GM19238 (cell line): ENCODE data around the gene ATP2B2.
"Not testable (repeated sequence)": the region's sequence is repeated elsewhere in the genome, so short reads cannot be mapped to it uniquely, and the experiment has no call there.

Experiments used
- DNase-seq: peaks from one replicate; pipeline ENCODE4 v3.0.0; 2011; ENCODE audit warnings: low spot score; ENCODE audit not compliant: insufficient read length

Gene ATP2B2

DNA sequence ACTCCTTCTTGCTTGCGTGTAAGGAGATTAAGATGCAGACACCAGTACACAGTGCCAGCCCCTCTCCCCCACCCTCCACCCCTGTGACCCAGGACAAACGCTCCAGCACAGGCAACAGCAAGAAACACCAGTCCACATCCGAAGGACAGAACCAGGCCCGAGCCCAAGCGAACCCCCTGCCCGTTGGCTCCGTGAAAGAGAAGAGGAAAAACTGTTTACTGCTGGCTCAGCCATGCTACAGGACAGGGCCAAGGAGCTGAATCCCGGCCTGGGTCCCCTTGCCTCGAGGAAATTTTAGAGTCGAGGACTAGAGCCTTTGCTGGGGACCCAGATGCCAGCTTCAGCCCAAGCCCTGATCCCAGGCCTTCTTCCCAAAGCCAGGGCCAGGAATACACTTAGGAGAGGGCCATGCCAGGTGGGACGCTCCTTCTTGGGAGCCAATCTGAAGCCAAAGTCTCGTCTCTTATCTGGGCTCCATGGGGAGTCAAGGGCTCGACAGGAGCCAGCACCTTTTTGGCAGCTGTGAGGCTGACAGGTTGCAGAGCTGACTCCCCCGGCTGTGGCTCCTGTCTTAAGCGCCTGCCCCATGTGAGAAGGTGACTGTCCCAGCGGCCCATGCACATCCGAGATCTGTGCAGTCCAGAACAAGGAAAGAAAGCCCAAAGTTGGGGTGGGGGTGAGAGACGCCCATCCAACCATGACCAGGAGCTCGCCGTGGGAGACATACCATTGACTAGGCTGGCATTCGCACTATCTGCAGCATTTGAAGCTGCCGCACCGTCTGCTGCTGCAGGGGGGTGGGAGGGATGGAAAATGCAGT, 120.6 kb downstream of the ATP2B2 start:
- no peak for DNase-seq

DNA sequence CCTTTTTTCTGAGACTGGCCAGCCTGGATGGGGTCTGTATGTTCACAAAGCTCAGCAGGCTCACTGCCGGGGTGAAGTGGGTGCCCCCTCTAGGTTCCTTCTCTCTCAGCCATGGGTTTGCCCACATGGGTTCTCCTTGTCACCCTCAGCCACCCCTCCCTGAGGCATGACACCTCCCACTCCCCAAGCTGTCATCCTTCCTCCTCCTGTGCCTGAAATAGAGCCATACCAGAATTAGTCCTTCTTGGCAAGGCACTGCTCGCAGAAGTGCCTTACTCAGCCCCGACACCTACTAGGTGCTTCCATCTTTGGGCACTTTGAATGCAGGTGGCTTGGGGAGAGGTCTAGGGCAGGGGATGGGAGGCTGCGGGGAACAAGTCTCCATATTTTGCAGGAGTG, 121.5 kb downstream of the ATP2B2 start:
- no peak for DNase-seq

DNA sequence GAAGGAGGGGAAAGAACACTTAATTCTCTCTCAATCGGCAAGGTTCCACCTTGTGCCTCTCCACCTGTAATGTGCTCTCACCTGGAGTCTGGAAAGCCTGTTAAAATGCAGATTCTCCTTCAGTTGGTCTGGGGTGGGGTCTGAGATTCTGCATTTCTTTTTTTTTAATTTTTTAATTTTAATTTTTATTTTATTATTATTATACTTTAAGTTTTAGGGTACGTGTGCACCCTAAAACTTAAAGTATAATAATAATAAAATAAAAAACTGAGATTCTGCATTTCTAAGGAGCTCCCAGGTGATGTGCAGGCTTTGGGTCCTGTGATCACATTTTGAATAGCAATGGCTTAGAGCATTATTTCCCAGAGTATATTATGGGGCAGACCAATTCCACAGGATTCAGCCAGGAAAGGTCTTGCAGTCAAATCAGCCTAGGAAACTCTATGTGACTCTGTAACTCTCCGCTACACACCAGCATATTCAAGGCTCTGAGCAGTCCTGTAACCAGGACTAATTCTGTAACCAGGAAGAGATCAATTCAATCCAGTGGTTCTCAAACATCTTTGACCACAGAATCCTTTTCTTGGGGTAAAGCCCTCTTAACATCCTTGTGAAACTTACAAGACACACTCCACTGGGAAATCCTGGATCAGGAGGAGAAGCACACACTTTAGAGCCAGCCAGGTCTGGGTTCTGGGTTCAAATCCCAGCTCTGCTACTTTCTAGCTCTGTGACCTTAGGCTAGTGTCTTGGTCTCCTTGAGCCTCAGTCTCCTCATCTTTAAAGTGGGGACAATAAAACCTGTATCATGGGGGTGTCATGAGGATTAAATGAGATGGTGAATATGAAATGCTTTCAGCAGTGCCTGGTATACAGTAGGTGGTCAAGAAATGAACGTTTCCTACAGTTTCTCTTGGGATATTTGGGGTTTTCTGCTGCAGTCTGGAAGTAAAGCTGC, 122.2 kb downstream of the ATP2B2 start:
- DNase-seq: no peak

DNA sequence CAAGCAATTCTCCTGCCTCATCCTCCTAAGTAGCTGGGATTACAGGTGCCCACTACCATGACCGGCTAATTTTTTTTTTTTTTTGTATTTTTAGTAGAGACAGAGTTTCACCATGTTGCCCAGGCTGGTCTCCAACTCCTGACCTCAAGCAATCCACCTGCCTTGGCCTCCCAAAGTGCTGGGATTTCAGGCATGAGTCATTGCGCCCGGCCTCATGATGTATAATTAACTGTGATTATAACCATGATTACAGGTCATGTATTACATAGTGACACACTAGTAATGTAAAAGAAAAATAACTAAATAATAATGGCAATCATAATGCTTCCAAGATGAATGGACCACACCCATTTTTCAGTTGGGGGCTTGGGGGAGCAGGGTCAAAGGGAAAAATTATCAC, 122.9 kb downstream of the ATP2B2 start:
- not testable (repeated sequence) for DNase-seq

DNA sequence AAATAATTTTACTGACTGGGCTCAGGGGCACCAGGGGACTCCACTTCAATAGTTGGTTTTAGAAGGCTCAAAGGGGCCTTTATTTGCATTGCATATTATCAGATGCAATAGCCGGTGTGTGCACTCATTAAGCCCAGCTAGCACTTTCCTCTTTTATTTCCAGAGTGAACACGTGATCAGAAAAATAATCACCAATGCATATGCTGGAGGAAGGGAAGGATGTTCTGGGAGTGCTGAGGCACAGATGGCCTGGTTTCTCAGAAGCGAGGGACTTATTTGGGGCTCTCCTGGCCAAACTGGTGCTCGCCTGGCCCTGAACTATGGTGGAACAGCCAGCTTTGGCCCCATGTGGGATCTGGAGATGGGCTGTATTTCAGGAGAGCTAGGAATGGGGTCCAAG, 124.0 kb downstream of the ATP2B2 start:
- no peak for DNase-seq

DNA sequence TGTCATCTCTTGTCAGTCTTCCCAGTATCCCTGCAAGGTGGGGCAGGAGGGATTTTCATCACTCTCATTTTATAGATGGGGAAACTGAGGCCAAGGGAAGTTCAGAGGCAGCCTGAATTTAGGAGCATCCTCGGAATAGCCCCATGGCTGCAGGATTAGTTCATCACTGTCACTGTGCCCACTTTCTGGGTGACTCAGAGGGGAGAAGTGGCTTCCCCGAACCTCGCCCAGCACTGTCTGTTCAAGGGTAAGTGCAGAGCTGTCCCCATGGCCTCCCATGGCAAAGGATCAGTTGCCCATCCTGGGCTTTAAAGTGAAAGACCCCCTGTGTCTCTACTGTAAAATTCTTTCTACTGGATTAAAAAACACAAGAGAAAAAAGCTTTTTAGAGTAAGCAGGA, 124.5 kb downstream of the ATP2B2 start:
- DNase-seq: no peak

DNA sequence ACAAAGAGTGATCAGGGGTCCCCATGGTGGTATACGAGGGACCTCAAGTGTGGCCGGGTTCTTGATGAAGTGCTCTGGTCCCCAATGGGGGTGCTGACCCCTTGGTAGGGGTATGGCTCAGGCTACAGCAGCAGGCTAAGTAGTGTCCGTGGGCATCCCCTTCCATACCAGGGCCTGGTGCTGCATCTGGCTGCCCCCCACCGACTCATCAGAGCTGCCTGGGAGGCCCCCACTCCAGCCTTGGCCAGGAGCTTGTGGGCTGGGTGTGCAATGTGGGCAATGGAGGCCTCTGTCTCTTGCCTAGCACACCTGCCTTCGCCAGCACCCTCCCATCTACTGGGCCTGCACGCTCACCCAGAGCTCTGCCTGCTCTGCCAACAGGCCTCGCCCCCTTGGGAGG, 125.4 kb downstream of the ATP2B2 start:
- no peak for DNase-seq

DNA sequence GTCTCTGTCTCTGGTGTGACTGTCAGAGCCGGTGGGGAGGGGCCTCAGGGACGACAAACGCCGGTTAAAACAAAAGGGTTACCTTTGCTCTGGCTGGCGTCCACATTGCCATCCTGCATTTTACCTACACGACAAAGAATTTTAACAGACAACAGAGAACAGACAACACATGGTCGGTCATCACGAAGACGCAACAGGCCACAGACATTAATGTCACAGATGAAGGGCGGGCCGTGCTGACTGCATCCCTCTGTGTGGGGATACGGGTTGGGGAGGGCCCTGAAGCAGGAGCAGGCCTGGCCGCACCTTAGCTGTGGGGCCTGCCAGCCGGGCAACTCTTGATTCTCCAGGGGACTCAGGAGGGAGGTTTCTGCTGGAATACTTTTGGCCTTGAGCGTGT, 126.2 kb downstream of the ATP2B2 start:
- no peak for DNase-seq

DNA sequence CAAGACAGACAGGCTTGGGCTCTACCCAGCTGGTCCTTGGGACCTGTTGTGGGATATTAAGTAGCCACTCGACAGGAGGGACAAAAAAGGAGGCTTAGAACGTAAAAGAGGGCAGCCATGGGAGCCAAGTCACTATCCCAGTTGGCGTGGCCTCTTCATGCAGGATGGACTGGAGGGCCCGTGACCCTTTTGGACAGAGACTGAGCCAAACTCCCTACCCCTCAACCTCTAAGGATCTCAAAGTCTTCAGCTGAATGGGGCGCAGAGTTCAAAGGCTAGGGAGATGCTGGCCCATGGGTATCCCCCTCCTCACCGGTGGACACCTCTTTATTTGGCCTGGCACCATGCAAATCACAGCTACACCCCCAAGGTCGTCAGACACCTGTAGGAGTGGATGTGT, 126.6 kb downstream of the ATP2B2 start:
- DNase-seq: no peak

DNA sequence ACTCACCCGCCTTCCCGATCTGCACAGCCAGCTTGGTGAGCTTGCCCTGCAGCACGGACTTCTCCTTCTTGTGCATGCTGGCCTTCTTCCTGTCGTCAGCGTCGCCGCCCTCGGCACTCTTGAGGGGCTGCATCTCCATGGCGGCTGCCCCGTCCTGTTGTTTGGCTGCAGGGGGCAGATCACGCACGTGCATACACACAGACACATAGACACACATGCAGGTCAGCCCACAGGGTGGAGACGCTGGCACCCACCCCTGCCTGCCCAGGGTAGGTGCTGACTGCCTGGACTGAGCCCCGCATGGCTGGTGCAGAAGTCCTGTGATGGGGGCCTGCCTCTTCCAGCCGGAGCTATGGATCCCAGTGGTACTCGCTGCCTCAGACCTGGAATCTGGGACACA, 127.1 kb downstream of the ATP2B2 start:
- DNase-seq: no peak

DNA sequence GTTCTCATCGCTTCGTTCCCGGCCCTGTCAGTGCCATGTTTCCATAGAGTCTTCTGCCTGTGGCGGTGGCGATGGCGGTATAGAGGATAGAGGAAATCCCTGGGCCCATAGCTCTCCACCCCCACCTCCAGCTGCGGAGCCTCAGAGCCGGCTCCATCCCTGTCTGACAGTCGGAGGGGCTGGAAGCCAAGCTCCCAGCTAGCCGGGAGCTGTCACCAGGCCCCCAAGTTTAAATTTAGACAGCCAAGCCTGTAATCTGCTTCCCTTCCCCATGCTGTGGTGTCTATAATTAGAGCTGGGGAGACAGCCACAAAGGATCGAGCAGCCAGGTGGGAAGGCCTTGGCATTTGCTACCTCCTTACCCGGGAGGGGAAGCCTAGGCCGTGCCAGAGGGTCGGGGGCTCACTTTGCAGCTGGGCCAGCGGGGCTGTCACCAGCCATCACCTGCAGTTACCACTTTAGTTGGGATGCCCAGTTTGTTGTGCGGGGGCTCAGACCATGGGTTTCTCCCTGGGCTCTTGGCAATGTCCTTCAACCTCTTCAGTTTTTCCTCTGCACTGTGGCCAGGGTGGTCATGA, 128.1 kb downstream of the ATP2B2 start:
- no peak for DNase-seq

DNA sequence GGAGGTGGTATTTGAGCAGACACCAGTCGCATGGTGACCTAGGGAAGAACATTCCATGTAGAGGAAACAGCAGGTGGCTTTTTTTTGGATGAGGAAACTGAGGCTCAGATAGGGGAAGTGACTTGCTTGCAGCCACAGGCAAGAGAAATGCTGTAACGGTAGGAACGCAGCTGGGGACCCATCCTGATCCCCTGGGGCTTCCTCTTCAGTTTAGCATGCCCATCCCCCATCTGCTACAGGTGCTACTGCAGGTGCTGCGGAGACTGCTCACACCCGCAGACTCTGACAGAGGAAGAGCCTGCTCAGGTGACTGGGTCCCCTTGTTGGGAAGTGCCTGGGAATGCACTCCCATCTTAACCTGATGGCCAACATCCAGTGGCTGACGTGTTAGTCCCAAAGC, 129.0 kb downstream of the ATP2B2 start:
- DNase-seq: no peak

DNA sequence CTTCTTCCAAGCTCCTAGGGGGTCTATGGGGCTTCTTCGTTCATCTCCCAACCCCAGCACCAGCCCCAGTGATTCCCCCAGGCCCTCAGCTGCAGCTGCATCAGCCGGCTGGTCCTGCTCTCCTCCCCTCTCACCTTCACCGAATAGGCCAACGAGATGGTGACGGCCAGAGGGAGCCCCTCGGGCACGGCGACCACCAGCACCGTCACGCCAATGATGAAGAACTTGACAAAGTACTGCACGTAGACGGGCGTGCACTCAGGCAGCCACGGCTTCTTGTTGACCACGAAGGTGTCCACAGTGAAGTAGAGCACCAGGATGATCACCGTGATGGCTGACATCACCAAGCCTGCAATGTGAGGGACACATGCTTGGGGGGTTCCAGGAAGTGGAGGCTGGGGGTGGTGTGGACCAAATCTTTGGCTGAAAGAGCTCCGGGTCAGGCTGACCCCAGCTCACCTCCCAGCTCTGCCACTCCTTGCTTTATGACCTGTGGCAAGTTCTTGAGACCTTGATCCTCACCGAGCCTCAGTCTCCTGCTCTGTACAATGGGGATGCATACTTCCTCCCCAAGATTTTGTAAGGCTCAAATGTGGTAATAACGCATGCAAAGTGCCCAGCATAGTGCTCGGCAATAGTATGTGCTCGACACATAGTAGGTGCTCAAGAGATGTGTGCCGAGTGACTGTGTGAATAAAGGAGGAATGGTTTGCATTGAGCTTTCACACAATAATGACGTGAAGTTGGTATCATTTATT, 129.9 kb downstream of the ATP2B2 start:
- DNase-seq: no peak

DNA sequence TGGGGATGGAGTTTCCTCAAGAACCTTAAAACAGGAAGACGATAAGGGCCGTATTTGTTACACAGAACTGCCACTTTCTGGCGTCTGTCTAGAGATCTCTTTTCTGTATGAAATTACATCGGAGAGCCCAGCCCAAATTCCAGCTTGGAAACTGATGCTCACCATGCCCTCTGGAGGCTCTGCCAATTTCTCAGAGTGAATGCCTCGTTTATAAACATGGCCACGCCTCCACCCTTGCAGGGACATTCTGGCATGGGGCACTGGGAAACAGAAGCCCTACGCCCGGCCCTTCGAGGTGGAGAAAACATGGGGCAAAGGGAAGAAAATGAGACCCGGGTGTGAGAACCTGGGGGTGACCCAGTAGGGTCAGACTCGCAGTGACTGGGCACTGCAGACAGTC, 131.1 kb downstream of the ATP2B2 start:
- no peak for DNase-seq

DNA sequence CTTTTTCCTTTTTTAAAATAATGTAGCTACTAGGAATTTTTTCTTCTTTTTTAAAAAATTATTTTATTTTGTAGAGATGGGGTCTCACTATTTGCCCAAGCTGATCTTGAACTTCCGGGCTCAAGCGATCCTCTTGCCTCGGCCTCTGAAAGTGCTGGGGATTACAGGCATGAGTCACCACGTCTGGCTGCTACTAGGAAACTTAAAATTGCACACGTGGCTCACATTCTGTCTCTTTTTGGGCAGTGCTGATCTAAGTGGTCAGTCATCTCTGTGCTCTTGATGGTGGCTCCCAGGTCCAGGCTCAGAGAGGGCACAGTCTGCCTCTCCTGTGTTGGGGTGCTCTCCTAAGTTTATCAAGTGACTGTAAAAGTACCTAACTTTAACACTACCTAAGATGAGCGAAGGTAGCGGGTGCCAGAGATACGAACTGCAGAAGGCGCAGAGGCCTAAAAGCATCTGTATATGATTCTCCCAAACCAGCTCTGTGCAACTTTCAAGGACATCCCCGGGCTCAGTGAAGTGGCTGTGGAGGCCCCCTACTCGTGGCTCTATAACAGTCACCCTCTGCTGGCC, 131.6 kb downstream of the ATP2B2 start:
- no peak for DNase-seq

DNA sequence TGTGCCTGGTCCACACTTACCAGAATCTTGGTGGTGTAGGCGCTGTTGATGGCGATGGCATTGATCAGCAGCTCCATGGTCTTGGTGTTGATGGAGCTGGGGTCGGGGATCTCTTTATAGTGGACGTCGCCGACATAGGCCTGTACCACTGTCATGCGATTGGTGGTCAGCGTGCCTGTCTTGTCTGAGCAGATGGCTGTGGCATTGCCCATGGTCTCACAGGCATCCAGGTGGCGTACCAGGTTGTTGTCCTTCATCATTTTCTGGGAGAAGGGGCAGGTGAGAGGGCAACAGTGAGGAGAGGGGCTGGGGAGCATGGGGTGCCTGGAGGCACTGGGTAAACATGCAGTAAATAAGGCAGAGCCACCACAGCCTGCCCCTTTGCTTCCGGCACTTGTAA, 133.6 kb downstream of the ATP2B2 start:
- no peak for DNase-seq

DNA sequence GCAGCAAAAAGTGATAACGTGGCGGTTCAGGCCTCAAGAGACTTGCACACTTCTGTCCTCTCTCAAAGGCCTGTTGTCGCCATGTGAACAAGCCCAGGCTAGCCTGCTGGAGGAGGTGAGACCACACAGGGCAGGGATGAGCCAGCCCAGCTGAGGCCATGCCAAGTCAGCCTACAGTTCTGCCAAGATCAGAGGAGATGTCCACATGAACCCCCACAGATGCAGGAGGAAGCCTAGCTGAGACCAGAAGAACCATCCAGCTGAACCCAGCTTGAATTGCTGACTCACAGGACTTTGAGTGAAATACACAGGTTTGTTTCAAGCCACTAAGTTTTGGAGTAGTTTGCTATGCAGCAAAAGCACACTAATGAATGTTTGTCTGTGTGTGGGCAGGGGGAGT, 134.2 kb downstream of the ATP2B2 start:
- no peak for DNase-seq

DNA sequence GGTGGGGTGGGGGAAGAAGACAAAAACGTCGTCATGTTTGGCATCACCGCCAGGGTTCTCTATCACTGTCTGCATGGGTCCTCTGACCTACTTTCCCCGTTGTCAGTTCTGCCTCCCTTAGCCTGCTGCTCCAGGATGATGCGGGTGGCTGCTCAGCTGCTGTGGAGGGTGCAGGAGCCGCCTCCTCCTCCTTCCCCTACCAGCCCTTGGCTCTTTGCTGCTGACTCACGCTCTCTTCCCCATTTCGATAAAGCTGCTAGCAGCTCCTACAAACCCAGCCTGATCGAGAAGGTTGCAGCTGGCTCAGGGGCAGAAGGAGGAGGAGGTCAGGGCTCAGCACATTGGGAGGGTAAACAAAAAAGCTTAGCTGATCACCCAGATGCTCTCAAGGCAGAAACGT, 135.0 kb downstream of the ATP2B2 start:
- no peak for DNase-seq

DNA sequence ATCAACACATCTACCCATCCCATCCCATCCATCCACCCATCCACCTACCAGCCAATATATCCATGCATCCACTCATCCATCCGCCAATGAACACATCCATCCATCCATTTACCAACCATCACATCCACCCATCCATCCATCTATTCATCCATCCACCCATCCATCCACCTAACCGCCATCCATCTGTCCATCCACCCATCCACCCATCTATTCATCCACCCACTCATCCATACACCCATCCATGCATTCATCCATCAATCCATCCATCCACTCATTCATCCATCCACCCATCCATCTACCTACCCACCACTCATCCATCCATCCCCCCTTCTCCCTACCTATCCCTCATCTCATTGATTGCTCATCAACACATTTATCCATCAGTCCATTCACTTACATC, 136.9 kb downstream of the ATP2B2 start:
- DNase-seq: no peak

DNA sequence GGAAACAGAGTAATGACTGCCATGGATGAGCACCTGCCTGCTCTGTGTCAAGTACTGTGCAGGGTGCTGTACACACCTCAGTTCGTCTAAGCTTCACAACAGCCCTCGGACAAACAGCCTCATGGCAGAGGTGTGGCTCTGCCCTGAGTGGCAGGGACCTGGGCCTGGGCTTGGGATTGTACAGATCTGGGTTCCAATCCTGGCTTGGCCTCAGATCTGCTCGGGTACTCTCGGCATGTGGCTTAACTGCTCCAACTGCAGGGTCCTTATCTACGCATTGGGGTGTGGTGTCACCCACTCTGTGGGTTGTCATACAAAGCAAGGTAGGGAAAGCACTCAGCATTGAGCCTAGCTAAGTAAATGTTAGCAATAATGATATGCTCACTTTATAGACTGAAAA, 137.9 kb downstream of the ATP2B2 start:
- DNase-seq: no peak

DNA sequence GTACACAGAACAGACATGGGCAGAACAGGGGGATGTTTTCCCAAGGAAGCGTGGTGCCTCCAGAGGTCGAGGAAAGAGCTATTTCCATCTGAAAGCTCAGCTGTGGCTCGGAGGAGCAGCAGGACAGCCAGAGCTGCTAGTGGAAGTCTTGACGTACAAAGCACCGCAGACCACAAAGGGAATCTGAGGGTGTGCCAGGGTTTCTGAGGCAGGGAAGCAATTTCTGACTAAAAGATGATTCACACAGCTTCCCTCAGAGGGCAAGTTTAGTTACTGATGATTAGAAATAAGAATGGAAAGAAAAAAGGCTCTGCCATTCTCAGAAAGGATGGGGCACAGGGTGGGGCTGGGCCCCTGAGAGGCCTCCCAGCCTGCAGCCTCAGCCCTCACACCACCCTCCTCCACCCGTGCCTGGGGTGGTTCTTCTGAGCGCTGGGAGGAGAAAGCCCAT, 138.7 kb downstream of the ATP2B2 start:
- DNase-seq: no peak
